HG02973 (cell line): ENCODE results near the gene ATP9B.
"Not testable (repeated sequence)": the region's sequence is repeated elsewhere in the genome, so short reads cannot be mapped to it uniquely, and the experiment has no call there.

Experiments
- ATAC-seq: cut with Tn5 transposase; IDR thresholded peaks from one replicate; pipeline ENCODE4 v1.9.1; 2021; ENCODE audit warnings: moderate library complexity; ENCODE audit not compliant: unreplicated experiment

Gene ATP9B

DNA sequence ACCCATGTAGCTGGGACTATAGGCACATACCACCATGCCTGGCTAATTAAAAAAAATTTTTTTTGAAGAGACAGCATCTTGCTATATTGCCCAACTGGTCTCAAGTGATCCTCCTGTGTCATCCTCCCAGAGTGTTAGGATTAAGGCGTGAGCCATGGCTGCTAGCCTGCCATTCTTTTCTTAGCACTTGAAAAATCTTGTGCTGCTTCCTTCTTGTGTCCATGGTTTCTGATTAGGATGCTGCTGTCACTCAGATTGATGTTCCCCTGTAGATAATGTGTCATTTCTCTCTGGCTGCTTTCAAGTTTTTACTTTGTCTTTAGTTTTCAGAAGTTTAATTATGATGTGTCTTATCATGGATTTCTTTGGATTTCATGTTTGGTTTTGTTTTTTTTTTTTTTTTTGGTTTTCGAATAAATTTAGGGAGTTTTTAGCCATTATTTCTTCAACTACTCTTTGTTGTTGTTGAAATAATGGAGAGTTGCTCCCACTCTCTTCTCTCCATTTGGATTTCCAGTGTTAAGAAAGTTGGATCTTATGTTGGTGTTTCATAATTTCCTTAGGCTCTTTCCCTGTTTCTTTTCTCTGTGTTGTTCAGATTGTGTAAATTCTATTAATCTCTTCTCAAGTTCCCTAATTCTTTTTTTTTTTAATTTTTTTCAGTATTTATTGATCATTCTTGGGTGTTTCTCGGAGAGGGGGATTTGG, 2.5 kb downstream of the ATP9B start:
- ATAC-seq: no peak

DNA sequence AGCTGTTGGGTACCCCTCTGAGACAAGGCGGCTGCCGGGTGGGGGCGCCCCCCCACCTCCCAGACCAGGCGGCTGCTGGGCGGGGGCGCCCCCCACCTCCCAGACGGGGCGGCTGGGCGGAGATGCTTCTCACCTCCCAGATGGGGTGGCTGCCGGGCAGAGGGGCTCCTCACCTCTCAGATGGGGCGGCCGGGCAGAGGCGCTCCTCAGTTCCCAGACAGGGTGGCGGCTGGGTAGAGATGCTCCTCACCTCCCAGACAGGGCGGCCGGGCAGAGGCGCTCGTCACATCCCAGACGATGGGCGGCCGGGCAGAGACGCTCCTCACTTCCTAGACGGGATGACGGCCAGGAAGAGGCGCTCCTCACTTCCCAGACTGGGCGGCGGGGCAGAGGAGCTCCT, 3.5 kb downstream of the ATP9B start:
- ATAC-seq: not testable (repeated sequence)

DNA sequence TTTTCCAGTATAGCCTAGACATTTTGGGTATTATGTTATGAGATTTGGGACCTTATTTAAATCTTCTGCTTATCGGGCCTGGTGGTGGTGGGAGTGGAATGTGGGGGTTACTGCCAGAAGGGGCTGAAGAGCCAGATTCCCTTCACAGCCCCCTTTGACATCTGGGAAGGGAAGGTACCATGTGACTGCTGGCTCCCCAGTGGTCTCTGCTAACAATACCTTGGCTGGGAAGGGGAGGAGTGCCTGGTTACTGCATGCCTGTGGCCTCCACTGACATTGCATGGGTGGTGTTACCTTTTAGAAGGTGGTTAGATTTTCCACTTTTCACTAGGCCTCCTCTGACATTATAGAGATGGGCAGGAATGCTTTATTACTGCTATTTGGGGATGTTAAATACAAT, 8.0 kb downstream of the ATP9B start:
- ATAC-seq: no peak

DNA sequence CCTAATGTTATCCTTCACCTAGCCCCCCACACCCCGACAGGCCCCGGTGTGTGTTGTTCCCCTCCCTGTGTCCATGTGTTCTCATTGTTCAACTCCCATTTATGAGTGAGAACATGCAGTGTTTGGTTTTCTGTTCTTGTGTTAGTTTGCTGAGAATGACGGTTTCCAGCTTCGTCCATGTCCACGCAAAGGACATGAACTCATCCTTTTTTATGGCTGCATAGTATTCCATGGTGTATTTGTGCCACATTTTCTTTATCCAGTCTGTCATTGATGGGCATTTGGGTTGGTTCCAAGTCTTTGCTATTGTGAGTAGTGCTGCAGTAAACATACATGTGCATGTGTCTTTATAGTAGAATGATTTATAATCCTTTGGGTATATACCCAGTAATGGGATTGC, 9.6 kb downstream of the ATP9B start:
- ATAC-seq: not testable (repeated sequence)

DNA sequence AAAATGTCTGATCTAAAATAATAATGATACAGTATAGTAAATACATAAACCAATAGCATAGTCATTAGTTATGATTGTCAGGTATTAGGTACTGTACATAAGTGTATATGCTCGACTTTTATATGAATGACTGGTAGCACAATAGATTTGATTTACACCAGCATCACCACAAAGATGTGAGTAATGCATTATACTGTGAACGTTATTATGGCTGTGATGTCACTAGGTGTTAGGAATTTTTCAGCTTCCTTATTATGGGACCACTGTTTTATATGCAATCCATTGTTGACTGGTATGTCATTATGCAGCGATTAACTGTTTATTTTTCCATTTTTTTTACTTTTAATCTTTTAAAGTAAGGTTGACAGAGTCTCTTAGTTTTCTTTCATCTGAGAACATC, 23.7 kb downstream of the ATP9B start:
- no peak for ATAC-seq

DNA sequence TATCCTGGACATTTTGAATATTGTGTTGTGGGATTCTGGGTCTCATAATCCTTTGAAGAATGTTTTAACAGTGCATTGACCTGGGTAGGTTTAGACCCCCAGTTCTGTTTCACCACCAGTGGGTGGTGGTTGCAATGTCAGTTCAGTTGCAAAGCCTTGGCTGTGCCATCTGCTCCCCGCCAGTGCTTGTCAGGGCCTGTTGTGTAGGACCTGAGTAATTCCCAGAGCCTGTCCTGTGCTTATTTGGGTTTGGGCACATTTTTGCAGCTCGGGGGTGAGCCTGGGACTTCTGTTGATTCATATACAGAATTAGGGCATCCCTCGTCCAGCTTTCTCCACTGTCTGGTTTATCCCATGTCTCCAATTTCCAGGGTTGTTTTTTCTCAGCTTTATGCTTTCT, 24.8 kb downstream of the ATP9B start:
- ATAC-seq: no peak

DNA sequence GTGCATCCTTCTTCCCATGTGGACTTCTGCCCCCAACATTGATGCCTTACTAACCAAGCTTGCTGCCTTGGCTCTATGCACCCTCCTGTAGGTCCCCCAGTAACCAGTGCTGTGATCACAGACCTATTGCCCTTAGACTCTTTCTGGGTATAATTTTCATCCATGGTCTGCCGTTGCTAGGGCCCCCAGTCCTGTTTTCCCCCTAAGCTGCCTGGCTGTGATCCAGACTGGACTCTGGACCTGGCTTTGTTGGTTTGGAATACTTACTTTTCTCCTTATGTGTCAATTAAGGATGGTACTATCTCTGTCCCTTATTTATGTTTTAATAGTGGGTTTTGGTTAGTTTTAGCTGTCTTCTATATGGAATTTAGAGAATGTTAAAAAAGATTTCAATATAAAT, 26.0 kb downstream of the ATP9B start:
- no peak for ATAC-seq

DNA sequence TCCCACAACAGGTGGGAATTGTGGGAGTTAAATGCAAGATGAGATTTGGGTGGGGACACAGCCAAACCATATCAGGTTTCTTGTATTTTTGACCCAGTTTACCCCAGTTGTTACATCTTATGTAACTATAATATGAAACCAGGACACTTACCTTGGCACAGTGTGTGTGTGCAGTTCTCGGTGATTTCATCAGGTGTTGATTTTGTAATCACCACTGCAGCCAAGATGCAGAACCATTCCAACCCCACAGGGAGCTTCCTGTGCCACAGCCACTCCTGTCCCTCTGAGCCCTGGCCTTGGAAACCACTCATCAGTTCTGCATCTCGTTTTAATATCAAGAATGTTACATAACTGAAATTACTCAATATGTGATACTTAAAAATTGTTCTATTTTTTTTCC, 31.8 kb downstream of the ATP9B start:
- no peak for ATAC-seq

DNA sequence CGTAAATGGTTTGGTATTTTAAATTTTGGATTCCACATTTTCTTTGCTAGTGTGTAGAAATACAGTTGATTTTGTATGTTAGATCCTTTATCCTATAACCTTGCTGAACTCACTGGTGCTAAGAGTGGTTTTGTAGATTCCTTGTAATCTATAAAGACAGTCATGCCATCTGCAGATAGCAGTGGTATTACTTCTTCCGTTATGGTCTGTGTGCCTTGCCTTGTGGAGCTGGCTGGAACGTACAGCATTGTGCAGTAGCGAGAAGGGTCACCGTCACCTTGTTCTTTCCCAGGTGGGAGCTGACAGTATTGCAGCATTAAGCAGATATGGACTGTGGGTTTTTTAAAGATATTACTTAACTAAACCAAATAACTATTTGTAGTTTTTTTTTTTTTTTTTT, 33.7 kb downstream of the ATP9B start:
- no peak for ATAC-seq

DNA sequence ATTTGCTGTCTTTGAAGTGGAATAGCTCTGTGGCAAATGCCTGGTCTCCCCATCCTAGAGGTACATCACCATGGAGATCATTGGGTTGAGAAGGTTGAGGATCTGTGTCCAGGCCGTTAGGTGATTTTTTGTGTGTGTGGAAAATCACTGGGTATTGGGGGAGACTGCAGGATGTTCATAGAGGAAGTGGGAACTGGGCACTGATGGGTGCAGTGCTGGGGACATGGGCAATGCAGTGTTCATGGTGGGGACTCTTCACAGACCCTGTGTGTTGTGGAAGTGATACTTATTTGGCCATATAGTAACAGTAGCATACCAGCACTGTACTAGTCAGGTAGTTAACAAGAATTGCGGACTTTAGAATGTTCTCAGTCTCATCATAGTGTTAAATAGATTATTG, 34.9 kb downstream of the ATP9B start:
- no peak for ATAC-seq

DNA sequence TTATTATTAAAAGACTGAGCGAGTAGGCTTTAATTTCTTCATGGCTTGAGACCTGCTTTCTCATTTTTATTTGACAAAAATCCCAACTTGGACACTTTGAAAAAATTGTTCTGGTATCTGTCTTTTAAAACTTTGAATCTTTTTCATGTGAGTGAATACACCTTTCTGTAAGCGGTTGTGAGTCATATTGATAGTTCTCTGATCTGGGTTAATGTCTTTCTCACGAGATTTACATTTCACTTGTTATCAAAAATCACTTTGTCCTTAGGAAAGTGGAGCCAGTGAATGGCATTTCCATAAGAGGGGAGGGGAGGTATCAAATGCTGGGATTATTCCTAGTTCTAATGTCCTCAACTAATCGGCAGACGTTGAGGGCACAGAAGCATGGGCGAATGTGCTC, 36.3 kb downstream of the ATP9B start:
- no peak for ATAC-seq

DNA sequence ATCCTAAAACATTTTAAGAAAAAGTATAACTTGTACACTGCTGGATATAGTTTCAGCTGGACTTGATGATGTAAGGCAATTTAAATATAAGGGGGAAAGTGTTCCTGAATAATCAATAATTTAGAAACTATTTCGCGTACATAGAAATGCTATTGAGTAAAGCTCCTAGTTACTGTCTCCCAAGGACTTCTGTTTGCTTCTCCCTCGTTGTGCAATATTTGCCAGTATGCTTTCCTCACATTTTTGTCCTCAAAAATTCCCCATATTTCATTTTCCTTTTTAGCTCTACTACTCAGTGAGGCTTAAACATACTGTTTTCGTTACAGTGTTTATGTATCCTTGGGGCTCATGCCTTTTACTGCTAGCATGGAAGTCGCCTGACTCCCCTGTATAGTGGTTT, 36.9 kb downstream of the ATP9B start:
- no peak for ATAC-seq

DNA sequence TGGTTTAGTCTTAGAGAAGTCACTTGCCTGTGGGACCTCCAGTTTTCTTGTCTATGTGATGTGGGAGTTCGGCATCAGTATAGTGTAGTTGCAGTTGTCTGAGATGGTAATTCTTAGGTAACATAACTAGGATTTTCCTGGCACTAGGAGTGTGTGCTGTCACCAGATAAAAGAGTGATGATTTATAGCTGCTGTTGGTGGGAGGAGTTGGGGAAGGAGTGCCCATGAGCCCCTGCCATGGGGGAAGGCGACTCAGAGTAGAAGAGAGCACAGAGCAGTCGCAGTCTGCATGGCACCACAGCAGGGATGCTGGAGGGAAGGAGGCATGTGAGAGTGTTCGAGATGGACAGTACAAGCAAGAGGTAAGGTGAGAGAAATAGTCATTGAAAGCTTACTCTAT, 38.7 kb downstream of the ATP9B start:
- no peak for ATAC-seq

DNA sequence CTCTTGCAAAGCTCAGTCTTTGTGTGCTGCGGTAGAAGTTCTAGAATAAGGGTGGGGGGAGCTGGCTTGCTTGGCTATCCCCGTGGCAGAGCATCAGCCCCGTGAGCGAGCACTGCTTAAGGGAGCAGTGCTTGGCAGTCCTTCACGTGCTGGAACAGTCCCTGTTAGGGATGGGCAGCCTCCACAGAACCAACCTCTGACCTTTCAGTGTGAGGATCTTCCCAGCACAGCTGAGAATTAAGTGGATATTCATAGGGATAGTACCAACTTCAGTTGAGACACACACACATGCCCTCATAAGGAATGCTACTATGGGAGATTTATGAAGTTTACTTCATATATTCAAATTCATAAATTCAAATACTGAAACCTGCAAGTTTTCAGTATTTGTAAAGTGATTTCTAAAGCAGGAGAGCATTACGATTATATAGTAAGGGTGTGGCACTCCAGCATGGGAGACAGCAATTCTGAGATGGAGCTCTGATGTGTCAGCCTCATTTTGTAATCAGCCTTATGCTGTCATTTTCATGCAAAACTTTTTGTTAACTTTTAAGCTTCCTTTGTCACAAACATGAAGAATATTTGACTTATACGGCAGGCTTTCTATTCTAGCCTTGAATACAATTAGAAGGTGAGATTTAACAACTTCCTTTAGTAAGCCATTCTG, 39.5 kb downstream of the ATP9B start:
- ATAC-seq: no peak

DNA sequence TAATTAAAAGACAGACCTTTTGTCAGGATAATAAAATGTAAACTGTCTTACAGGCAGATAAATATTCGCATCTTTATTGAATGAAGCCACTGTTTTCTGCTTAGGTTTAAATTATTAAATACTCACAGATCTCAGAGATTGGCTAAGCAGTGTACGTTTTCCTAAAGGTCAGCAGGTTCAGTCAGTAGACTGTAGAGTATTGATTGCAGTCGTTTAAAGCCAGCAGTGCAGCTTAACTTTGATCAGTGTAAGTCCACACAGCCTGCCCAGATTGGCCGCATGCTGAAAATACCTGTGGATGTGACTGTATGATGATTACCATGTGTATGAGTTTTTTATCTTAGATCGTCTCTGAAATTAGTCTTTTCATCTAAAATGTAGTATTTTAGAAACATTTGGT, 42.3 kb downstream of the ATP9B start:
- ATAC-seq: no peak

DNA sequence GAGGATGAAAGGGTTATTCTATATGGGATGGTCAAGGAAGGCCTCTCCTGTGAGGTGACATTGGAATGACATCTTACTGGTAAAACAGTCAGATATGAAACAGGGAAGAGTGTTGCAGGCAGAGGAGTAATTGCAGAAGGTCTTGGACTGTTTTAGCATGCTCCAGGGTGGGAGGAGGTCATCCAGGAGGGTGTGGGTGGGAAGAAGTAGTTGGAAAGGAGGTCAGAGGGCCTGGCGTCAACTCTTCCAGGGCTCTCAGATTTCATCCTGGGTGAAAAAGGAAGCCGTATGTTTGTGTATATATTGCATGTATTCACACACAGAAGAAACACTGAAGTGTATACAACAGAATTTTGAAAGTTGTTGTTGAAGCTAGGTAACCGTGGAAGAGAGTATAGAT, 48.2 kb downstream of the ATP9B start:
- no peak for ATAC-seq

DNA sequence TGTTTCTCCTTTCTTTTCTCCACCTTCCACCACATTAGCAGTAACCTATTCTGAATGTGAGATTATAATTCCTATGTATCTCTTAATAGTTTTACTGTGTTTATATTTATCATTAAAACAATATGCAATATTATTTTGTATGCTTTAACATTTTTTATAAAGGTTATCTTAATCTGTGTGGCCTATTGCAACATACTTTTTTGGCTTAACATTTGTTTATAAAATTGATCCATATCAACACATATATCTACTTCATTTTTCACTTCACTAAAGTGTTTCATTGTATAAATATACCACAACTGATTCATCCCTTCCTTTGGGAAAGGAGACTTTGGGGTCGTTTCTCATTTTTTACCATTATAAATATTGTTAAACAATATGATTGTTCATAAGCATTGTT, 48.6 kb downstream of the ATP9B start:
- no peak for ATAC-seq

DNA sequence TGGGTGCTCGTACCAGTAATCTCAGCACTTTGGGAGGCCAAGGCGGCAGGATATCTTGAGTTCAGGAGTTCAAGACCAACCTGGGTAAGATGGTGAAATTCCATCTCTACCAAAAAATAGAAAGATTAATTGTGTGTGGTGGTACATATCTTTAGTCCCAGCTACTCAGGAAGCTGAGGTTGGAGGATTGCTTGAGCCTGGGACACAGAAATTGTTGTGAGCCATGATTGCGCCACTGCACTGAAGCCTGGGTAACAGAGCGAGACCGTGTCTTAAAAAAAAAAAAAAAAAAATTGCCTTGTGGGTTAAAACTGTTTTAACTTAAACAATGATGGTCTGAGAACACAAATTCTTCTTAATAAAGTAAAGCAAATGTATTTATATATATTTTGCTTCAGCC, 49.6 kb downstream of the ATP9B start:
- no peak for ATAC-seq

DNA sequence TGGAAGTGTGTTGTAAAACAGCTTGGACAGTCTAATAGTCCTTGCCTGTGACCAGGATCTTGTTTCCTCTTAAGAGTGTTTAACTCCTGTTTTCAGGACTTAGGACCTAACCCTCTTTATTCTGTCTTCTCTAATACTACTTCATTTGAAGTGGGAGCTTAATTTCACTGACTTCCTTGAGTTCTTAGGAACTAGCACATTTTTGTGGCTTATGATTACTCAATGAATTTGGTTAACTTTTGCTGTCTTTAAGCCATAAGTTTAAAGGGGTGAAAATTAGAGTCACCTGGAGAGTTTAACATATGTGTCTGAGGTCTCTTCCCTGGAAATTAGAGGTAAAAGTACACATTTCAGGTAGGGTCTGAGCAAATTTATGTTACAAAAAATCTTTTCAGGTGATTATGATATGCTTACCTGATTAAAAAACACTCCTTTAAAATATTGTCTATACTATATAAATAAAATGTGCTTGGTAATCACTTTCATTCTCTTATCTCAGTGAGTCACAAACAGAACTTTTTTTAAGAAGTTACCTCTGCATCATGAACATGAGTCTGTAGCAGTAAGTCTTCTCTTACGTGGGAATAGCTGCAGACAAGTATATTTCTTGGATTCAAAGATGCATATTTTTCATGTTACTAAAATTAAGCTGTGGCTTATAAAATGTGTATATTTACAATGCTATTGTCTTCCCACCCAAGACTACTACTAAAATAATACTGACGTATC, 52.7 kb downstream of the ATP9B start:
- ATAC-seq: no peak

DNA sequence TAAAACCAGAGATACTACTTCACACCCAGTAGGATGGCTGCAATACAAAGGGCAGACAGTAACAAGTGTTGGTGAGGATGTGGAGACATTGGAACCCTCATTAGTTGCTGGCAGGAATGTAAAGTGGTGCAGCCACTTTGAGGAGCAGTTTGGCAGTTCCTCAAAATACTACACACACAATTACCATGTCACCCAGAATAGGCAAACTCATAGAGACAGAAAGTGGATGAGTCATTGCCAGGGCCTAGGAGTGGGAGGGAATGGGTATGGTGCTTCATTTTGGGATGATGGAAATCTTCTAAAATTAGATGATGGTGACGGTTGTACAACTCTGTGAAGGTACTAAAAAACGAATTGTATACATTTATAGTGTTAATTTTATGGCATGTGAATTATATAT, 54.8 kb downstream of the ATP9B start:
- no peak for ATAC-seq

DNA sequence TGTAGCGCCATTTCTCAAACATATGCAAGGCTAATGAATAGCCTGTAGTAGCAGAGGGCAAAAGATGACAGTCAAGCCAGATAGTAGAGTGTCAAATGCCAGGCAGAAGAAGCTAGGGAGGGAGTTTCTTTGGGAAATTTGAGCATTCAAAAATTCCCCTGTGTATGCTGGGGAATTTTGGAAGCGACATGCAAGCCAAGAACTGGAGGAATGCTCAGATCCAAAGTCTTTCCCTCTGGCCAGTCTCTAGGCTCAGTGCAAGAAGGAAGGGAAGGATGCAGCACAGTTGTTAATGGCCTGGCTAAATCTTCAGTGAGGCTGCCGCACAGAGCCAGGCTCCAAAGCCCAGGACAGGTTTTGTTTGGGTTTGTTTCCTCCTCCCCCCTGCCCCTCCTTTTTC, 59.9 kb downstream of the ATP9B start:
- no peak for ATAC-seq

DNA sequence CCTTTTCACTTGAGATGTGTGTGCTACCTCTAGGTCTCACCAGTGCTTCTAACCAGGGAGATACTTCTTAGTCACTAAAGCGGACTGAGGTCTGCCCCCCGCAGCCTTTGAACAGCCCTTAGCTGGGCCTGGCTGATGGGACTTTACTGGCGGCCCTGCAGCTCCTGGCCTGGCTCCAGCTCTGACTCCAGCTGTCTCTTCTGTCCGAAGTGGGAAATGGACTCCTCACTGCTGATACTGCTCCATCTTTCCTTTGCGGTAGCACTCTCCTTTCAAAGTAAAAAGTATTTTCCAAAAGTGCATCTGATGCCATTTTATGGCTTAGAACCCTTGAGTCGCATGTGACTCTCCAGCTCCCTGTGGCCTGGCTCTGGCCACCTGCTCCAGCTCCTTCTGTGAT, 64.5 kb downstream of the ATP9B start:
- ATAC-seq: no peak
